Left ventricle myocardium superior (tissue), 1 donor: Measurements from ENCODE around the gene PCYT1A. TPM values are rescaled to one million over a fixed set of nuclear protein-coding genes. Genes with fewer than 3 reads are reported as not detected.
A peak's percentile ranks its signal among the peaks of the same experiment; 100 is the strongest.

Source experiments
- ATAC-seq: fragments of 200-7000 bp; cut with Tn5 transposase; one replicate; pipeline ENCODE4 v1.9.1; 2020; ENCODE audit warnings: mild to moderate bottlenecking, moderate library complexity
- DNase-seq: peaks from one replicate; pipeline ENCODE4 v3.0.0-alpha.2; 2020
- intact Hi-C: fragments of 100-400 bp; cut with micrococcal nuclease; formaldehyde crosslinking; loops from one replicate; pipeline ENCODE4 v1.11.0; 2022
- total RNA-seq: library from RNA; stranded (reverse); fragmentation: NEBNext Ultra II Directional; extraction: Animal tissue kit (Norgen Biotek cat#: 25700); gene quantifications from one replicate; pipeline ENCODE4 v1.2.1, GENCODE V29; 2021
- donor health status: DM: no; HTN: yes; CAD: no; lungs with severe emphysema.

Gene PCYT1A
- total RNA-seq, 1 donor from 2014 or later = 99.0 TPM

GRCh38 chr3:196298521-196298920, 11.0 kb upstream of the PCYT1A start:
- ATAC-seq = no peak
- no peak for DNase-seq
- intact Hi-C loops = no loop called here

GRCh38 chr3:196292286-196292923, 4.9 kb upstream of the PCYT1A start:
- ATAC-seq = no peak
- DNase-seq = no peak
- intact Hi-C loops = no loop called here

GRCh38 chr3:196288141-196288460, 575 bp upstream of the PCYT1A start:
- ATAC-seq (peak; percentile 33), DNase-seq (no peak)
- intact Hi-C loops = no loop called here

- DNase-seq (no peak), ATAC-seq (peak; percentile 51)
- intact Hi-C loops = no loop called here
These were observed 461 bp downstream of the PCYT1A start for GRCh38 chr3:196287090-196287439.

GRCh38 chr3:196284396-196284795, 3.1 kb downstream of the PCYT1A start:
- DNase-seq = no peak
- intact Hi-C loops = no loop called here
- no peak for ATAC-seq

DNA sequence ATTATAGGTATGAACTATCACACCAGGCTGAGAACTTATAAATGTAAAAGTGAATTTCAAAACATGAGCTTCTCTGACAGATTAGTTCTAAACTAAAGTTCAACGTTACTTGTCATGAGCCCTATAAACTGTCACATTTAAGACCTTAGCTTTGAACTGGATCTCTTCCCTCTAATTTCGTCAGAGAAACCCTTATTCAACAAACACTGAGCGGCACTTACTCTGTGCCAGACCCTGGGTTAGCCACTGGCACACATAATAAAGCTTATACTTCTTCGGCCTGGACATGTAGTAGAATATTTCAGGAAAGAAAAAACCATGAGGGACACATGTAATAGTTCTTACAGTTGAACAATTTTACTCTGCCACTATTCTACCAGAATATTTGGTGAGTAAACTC, 5.6 kb downstream of the PCYT1A start:
- no peak for DNase-seq
- no peak for ATAC-seq
- intact Hi-C loops = no loop called here

DNA sequence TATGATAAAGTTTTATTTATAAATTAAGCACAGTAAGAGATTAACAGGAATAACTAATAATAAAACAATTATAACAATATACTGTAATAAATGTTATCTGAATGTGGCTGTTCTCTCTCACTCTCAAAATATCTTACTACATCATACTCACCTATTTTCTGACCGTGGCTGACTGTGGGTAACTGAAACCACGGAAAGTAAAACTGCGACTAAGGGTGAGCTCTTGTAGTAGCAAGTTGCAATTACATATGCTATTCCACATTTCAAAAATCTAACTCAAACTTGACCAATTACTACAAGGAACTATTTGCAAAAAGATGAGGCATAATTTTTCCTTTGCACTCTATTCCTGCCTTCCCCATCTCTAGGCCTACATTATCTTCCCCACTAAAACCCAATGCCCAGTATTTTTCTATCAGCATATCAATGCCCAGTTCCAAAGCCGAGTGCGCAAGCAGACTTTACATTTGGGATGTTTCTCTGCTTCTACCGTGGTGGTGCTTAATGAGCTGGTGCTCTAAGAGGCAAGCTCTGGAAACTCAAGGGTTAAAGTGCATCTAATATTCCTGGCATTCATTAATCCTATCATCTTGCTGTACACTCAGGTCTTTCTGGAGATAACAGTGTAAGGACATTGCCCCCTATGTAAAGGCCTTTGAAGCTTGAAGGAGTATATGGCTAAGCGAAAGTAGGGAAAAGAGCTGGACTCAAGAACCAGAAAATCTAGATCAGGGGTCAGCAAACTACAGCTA, 6.7 kb downstream of the PCYT1A start:
- intact Hi-C loops = no loop called here
- DNase-seq (no peak), ATAC-seq (peak; percentile 46)

DNA sequence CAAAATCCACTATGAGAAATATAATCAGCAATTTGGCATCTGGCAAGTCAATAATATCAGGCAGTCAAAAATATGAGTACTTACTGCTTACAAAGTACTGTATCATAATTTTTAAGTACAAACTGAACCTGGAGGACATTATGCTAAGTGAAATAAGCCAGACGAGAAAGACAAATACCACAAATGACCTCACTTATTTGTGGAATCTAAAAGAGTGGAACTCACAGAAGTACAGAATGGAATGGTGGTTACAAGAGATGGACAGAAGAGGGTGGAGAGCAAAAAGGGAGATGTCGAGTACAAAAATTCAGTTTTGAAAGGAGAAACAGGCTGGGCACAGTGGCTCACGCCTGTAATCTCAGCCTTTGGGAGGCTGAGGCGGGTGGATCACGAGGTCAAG, 12.4 kb downstream of the PCYT1A start:
- ATAC-seq = no peak
- no peak for DNase-seq
- intact Hi-C loops = no loop called here

- intact Hi-C loops = no loop called here
- ATAC-seq (no peak), DNase-seq (no peak)
These were observed 12.9 kb downstream of the PCYT1A start for GRCh38 chr3:196274585-196274984.

DNA sequence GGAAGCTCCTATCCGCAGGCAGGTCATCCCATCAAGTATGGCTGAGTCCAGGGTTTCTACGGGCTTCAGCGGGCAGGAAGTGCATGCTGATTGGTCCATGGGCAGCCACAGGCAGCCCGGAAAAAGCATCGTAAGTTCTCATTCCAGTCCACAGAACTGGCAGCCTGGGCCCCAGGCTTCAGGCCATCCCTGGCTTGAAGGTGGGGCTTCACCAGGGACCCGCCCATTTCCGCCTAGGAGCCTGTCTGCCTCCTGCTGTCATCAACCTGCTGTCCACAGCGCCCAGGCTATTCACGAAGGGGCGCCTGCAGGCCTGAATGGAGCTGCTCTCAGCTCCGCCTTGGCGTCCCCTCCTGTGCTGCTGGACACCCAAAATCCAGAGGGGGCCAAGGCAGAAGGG, 13.9 kb downstream of the PCYT1A start:
- no peak for DNase-seq
- intact Hi-C loops = no loop called here
- no peak for ATAC-seq

- ATAC-seq = peak; percentile 94
- intact Hi-C loops = no loop called here
- DNase-seq = peak; percentile 83
These were observed 14.7 kb downstream of the PCYT1A start for GRCh38 chr3:196272826-196273225.

DNA sequence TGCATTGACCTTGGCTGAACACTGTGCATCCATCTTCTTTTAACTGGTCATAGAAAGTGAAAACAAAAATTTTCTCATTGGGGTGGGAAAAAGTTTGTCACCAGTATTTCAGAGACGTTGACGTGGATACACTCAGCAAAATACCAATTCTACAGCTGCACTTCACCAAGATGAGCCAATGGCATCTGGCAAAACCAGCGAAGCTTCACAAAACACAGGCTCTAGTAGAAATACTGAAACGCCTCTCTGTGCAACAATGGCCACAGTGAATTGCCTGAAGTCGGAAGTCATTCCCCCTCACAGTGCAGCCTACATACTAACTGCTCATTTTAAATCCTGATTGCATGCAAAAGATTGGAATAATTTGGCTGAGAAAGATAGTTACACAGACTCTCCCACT, 17.0 kb downstream of the PCYT1A start:
- ATAC-seq (no peak), DNase-seq (no peak)
- intact Hi-C loops = no loop called here

DNA sequence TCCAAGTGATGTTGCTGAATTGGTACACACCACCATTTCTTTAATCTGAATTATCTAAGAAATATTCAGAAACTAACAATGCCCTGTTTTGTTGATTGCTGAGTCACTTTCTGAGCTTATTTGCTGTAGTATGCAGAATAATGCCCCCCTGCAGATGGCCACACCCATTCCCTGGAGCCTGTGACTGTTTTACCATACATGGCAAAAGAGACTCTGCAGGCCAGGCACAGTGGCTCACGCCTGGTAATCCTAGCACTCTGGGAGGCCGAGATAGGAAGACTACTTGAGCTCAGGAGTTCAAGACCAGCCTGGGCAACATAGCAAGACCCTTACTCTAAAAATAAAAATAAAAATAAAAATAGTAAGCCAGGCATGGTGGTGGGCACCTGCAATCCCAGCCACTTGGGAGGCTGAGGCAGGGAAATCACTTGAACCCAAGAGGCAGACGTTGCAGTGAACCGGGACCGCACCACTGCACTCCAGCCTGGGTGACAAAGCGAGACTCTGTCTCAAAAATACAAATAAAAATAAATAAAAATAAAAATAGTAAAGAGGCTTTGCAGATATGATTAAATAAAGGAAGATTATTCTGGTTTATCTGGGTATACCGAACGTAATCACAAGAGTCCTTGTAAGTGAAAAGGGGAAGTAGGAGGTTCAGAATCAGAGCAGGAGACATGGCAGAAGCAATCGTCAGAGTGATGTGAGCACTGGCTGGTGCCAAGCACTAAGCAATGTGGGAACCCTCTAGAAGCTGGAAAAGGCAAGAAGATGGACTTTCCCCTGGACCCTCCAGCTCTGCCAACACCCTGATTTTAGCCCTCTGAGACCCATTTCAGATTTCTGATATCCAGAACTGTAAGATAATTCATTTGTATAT, 19.0 kb downstream of the PCYT1A start:
- ATAC-seq (no peak), DNase-seq (no peak)
- intact Hi-C loops = no loop called here

DNA sequence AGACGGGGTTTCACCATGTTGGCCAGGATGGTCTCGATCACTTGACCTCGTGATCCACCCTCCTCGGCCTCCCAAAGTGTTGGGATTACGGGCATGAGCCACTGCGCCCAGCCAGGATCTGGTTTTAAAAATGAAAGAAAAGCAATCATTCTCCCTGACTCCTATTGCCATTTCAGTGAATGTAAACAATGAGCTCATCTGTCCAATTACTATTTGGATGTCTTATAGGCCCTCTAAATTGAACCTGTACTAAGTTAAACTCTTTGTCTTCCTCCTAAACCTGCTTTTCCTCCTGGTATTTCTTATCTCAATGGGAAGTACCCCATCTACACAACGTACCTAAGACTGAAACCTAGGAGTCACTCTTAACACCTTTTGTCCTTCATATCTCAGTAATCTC, 23.7 kb downstream of the PCYT1A start:
- DNase-seq (no peak), ATAC-seq (no peak)
- intact Hi-C loops = no loop called here

GRCh38 chr3:196260784-196261183, 26.7 kb downstream of the PCYT1A start:
- no peak for DNase-seq
- no peak for ATAC-seq
- intact Hi-C loops = no loop called here

- ATAC-seq (no peak), DNase-seq (no peak)
- intact Hi-C loops = loop anchor here (10.0 kb wide), 1 partner anchor 269 kb away; no protein-coding TSS in a partner anchor
These were observed 31.8 kb downstream of the PCYT1A start for GRCh38 chr3:196255776-196256175.

- intact Hi-C loops = loop anchor here (10.0 kb wide), 1 partner anchor 270 kb away; no protein-coding TSS in a partner anchor
- ATAC-seq (no peak), DNase-seq (no peak)
These were observed 32.9 kb downstream of the PCYT1A start for GRCh38 chr3:196254376-196255283.

- ATAC-seq = no peak
- intact Hi-C loops = loop anchor here (10.0 kb wide), 1 partner anchor 273 kb away; no protein-coding TSS in a partner anchor
- DNase-seq = no peak
These were observed 35.6 kb downstream of the PCYT1A start for GRCh38 chr3:196251918-196252317.

DNA sequence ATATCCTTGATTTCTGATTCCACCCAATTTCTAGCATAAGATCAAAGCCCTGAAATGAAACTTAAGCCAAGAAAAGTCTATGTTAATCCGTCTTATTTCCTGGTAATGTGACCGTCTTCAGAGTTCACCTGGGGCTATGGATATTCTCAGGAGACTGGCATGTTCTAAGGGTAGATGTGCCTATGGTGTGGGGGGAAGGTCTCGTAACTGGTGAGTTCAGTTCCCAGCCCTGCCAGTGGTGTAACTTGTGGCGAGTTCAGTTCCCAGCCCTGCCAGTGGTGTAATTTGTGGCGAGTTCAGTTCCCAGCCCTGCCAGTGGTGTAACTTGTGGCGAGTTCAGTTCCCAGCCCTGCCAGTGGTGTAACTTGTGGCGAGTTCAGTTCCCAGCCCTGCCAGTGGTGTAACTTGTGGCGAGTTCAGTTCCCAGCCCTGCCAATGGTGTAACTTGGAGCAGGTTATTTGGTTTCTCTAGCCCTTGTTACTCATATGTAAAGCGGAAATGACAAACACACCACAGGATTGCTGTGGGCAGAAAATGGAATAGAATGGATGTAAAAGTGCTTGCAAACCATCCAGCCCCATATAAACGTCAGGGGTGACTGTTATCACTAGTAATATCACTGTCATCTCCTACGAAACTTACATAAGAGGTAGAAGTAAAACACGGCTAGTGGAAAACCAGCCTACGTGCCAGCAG, 40.8 kb downstream of the PCYT1A start:
- DNase-seq (no peak), ATAC-seq (no peak)
- intact Hi-C loops = no loop called here
